HepG2 (cell line): ENCODE data around the gene ATG13. TPM values are rescaled to one million over a fixed set of nuclear protein-coding genes. Genes with fewer than 3 reads are reported as not detected.
A peak's percentile ranks its signal among the peaks of the same experiment; 100 is the strongest.

ENCODE experiments used
- AGO2 ChIP-seq: fragments of 200-400 bp; formaldehyde crosslinking; optimal IDR thresholded peaks from 2 replicates; pipeline ENCODE3; 2017; ENCODE audit warnings: mild to moderate bottlenecking, low read depth, low read length, moderate library complexity
- ARHGAP35 ChIP-seq: sonication (generic); formaldehyde crosslinking; IDR thresholded peaks from 2 replicates; pipeline ENCODE4 v1.9.0; 2022; ENCODE audit warnings: mild to moderate bottlenecking, inconsistent platforms, moderate library complexity, missing genetic modification reagents, borderline replicate concordance
- ATF7-NPFF ChIP-seq: sonication (generic); formaldehyde crosslinking; IDR thresholded peaks from 2 replicates; pipeline ENCODE4 v1.8.1; 2023; ENCODE audit warnings: mild to moderate bottlenecking, low read depth, missing genetic modification reagents, moderate library complexity
- HDAC1 ChIP-seq: sonication (generic); formaldehyde crosslinking; IDR thresholded peaks from 2 replicates; pipeline ENCODE4 v1.5.1; 2020; ENCODE audit warnings: mild to moderate bottlenecking, missing genetic modification reagents
- KDM3A ChIP-seq: IDR thresholded peaks from 2 replicates; pipeline ENCODE4 v1.6.1; 2018; ENCODE audit warnings: low read depth, missing compliant biosample characterization
- KDM5A ChIP-seq: fragments of 200-600 bp; sonication (generic); IDR thresholded peaks from 2 replicates; pipeline ENCODE4 v1.7.0; 2018; ENCODE audit warnings: antibody characterized with exemption, mild to moderate bottlenecking, low read length, borderline replicate concordance
- NFIC ChIP-seq: IDR thresholded peaks from 2 replicates; pipeline ENCODE4 v1.6.1; 2012; ENCODE audit warnings: mild to moderate bottlenecking, low read length, inconsistent platforms
- NFKB2 ChIP-seq: sonication (generic); formaldehyde crosslinking; IDR thresholded peaks from 2 replicates; pipeline ENCODE4 v1.4.0; 2020; ENCODE audit warnings: missing genetic modification reagents, borderline replicate concordance
- NFYC ChIP-seq: IDR thresholded peaks from 2 replicates; pipeline ENCODE4 v1.6.1; 2016; ENCODE audit warnings: missing genetic modification reagents, missing compliant biosample characterization
- SNAPC2 ChIP-seq: sonication (generic); formaldehyde crosslinking; IDR thresholded peaks from 2 replicates; pipeline ENCODE4 v1.8.1; 2022; ENCODE audit warnings: mild to moderate bottlenecking, missing genetic modification reagents
- SP4 ChIP-seq: sonication (generic); formaldehyde crosslinking; IDR thresholded peaks from 2 replicates; pipeline ENCODE4 v1.8.1; 2023; ENCODE audit warnings: mild to moderate bottlenecking, missing genetic modification reagents
- ZC3H4 ChIP-seq: sonication (generic); formaldehyde crosslinking; IDR thresholded peaks from 2 replicates; pipeline ENCODE4 v1.4.0; 2020; ENCODE audit warnings: missing genetic modification reagents, borderline replicate concordance
- ZNF17 ChIP-seq: sonication (generic); formaldehyde crosslinking; IDR thresholded peaks from 2 replicates; pipeline ENCODE4 v1.5.0; 2020; ENCODE audit warnings: mild to moderate bottlenecking, missing genetic modification reagents
- ZNF235 ChIP-seq: sonication (generic); formaldehyde crosslinking; IDR thresholded peaks from 2 replicates; pipeline ENCODE4 v1.8.1; 2023; ENCODE audit warnings: mild to moderate bottlenecking, missing genetic modification reagents, borderline replicate concordance
- ZNF616 ChIP-seq: sonication (generic); formaldehyde crosslinking; IDR thresholded peaks from 2 replicates; pipeline ENCODE4 v1.5.0; 2020; ENCODE audit warnings: low read depth, mild to moderate bottlenecking, missing genetic modification reagents
- polyA plus RNA-seq, 8 experiments: library from polyadenylated mRNA; depleted of rRNA in 3 of 8; stranded (reverse) in 7 of 8; unstranded in 1 of 8; fragments of >200 nt; fragmentation: Illumina TruSeq in 4 of 8; extraction: Trizol in 4 of 8; gene quantifications; 2 replicates each; pipeline versions ENCODE4 v1.2.1 to v1.2.3, GENCODE V29; 2011 to 2016; ENCODE audit warnings: low read depth in 4 of 8, missing spikeins in 1 of 8, mixed read lengths in 1 of 8; ENCODE audit not compliant: insufficient read depth in 1 of 8
- total RNA-seq, 5 experiments: library from RNA; depleted of rRNA; stranded (reverse); fragments of >200 nt; fragmentation: Illumina TruSeq; extraction: Trizol; gene quantifications; 2 replicates each; pipeline ENCODE4 v1.2.3, GENCODE V29; 2016; ENCODE audit warnings: low read depth in 1 of 5
- TF ChIP-seq, protein P1 (sequence below): sonication (generic); formaldehyde crosslinking; IDR thresholded peaks from 2 replicates; pipeline ENCODE4 v1.5.0; 2020; ENCODE audit warnings: missing genetic modification reagents
- TF ChIP-seq, protein P2 (sequence below): sonication (generic); formaldehyde crosslinking; IDR thresholded peaks from 2 replicates; pipeline ENCODE4 v1.5.0; 2020; ENCODE audit warnings: mild to moderate bottlenecking, missing genetic modification reagents, moderate library complexity
- TF ChIP-seq, protein P3 (sequence below): fragments of 450-650 bp; IDR thresholded peaks from 2 replicates; pipeline ENCODE4 v1.6.1; 2017
- TF ChIP-seq, protein P4 (sequence below): sonication (generic); formaldehyde crosslinking; IDR thresholded peaks from 2 replicates; pipeline ENCODE4 v1.4.0; 2020; ENCODE audit warnings: missing genetic modification reagents
- TF ChIP-seq, protein P5 (sequence below): sonication (generic); formaldehyde crosslinking; IDR thresholded peaks from 2 replicates; pipeline ENCODE4 v1.4.0; 2020; ENCODE audit warnings: missing genetic modification reagents, borderline replicate concordance

Gene ATG13
- total and polyA plus RNA-seq, 2 of the 13 experiments (the other 11 are each of a cell fraction or from before 2014, with no cell fraction given), result 55.0 to 77.3 TPM

DNA sequence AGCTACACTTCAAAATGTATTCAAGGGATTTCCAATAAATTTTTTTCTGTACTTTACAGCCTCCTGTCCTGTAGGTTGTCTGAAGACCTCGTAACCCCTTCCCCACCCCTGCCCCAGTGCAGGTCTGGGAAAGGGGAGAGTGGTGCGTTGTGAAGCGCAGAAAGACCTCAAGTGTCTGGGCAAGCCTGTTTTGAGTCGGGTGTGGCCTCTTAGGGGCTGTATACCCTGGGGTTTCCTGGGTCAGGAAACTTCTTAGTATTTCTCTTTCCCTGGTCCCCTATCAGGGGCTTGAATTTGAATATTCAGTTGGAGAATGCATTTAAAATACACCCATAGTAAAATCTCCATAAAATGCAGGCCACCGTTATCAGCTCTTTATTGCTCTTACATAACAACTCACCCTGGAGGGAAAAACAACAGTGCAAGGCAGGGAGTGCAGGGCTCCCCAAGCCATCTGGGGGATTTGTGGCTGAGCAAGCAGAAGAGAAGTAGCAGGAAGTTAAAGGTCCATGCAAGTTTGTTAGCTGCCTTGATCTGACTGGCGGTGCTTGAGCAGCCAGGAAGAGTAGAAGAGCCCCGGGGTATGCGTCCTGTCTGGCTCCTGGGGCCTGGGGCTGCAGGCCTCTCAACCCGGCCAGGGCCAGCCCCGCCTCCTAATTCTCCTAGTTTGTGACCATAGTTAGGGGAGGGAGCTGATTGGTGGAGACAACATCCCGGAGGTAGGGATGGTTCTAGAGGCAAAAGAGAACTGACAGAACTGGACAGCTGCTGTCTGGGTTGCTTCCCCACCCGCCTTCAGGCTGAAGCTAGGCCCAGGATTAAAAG is 57.3 kb downstream of the ATG13 start (continued):
- TF ChIP-seq, protein P1, sequence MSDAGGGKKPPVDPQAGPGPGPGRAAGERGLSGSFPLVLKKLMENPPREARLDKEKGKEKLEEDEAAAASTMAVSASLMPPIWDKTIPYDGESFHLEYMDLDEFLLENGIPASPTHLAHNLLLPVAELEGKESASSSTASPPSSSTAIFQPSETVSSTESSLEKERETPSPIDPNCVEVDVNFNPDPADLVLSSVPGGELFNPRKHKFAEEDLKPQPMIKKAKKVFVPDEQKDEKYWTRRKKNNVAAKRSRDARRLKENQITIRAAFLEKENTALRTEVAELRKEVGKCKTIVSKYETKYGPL (CRISPR knock-in tag), result peak; percentile 67; the same call in 1 of the 2 replicates
- TF ChIP-seq, protein P2, sequence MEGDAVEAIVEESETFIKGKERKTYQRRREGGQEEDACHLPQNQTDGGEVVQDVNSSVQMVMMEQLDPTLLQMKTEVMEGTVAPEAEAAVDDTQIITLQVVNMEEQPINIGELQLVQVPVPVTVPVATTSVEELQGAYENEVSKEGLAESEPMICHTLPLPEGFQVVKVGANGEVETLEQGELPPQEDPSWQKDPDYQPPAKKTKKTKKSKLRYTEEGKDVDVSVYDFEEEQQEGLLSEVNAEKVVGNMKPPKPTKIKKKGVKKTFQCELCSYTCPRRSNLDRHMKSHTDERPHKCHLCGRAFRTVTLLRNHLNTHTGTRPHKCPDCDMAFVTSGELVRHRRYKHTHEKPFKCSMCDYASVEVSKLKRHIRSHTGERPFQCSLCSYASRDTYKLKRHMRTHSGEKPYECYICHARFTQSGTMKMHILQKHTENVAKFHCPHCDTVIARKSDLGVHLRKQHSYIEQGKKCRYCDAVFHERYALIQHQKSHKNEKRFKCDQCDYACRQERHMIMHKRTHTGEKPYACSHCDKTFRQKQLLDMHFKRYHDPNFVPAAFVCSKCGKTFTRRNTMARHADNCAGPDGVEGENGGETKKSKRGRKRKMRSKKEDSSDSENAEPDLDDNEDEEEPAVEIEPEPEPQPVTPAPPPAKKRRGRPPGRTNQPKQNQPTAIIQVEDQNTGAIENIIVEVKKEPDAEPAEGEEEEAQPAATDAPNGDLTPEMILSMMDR (CRISPR knock-in tag), result no peak
- TF ChIP-seq NFYC (CRISPR knock-in tag) (peak; percentile 29; the same call in 1 of the 2 replicates), ZNF17 (CRISPR knock-in tag) (no peak), HDAC1 (CRISPR knock-in tag) (0 out of 2 replicates have a peak, but pooled peaks have one; percentile 30), ZNF616 (CRISPR knock-in tag) (no peak), ZNF235 (CRISPR knock-in tag) (no peak), ARHGAP35 (CRISPR knock-in tag) (no peak), ZC3H4 (no peak), SNAPC2 (CRISPR knock-in tag) (no peak), NFKB2 (CRISPR knock-in tag) (no peak), KDM3A (no peak), ATF7-NPFF (0 out of 2 replicates have a peak, but pooled peaks have one; percentile 16), SP4 (CRISPR knock-in tag) (no peak), NFIC (no peak), AGO2 (peak; percentile 30), KDM5A (0 out of 2 replicates have a peak, but pooled peaks have one; percentile 22)
- TF ChIP-seq, protein P3, sequence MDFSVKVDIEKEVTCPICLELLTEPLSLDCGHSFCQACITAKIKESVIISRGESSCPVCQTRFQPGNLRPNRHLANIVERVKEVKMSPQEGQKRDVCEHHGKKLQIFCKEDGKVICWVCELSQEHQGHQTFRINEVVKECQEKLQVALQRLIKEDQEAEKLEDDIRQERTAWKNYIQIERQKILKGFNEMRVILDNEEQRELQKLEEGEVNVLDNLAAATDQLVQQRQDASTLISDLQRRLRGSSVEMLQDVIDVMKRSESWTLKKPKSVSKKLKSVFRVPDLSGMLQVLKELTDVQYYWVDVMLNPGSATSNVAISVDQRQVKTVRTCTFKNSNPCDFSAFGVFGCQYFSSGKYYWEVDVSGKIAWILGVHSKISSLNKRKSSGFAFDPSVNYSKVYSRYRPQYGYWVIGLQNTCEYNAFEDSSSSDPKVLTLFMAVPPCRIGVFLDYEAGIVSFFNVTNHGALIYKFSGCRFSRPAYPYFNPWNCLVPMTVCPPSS, result no peak
- TF ChIP-seq, protein P4, sequence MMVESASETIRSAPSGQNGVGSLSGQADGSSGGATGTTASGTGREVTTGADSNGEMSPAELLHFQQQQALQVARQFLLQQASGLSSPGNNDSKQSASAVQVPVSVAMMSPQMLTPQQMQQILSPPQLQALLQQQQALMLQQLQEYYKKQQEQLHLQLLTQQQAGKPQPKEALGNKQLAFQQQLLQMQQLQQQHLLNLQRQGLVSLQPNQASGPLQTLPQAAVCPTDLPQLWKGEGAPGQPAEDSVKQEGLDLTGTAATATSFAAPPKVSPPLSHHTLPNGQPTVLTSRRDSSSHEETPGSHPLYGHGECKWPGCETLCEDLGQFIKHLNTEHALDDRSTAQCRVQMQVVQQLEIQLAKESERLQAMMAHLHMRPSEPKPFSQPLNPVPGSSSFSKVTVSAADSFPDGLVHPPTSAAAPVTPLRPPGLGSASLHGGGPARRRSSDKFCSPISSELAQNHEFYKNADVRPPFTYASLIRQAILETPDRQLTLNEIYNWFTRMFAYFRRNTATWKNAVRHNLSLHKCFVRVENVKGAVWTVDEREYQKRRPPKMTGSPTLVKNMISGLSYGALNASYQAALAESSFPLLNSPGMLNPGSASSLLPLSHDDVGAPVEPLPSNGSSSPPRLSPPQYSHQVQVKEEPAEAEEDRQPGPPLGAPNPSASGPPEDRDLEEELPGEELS (CRISPR knock-in tag), result 0 out of 2 replicates have a peak, but pooled peaks have one; percentile 10
- TF ChIP-seq, protein P5, sequence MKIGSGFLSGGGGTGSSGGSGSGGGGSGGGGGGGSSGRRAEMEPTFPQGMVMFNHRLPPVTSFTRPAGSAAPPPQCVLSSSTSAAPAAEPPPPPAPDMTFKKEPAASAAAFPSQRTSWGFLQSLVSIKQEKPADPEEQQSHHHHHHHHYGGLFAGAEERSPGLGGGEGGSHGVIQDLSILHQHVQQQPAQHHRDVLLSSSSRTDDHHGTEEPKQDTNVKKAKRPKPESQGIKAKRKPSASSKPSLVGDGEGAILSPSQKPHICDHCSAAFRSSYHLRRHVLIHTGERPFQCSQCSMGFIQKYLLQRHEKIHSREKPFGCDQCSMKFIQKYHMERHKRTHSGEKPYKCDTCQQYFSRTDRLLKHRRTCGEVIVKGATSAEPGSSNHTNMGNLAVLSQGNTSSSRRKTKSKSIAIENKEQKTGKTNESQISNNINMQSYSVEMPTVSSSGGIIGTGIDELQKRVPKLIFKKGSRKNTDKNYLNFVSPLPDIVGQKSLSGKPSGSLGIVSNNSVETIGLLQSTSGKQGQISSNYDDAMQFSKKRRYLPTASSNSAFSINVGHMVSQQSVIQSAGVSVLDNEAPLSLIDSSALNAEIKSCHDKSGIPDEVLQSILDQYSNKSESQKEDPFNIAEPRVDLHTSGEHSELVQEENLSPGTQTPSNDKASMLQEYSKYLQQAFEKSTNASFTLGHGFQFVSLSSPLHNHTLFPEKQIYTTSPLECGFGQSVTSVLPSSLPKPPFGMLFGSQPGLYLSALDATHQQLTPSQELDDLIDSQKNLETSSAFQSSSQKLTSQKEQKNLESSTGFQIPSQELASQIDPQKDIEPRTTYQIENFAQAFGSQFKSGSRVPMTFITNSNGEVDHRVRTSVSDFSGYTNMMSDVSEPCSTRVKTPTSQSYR (CRISPR knock-in tag), result no peak
